Measurements from ENCODE around the gene DSG1. TPM values are rescaled to one million over a fixed set of nuclear protein-coding genes. Genes with fewer than 3 reads are reported as not detected.

DSG1 gene
- total and polyA plus RNA-seq, 7 donors: not detected

- intact Hi-C loops (cut with DNase I): no loop called here
- DNase-seq: no peak
- no peaks in the 10 kb centered on the region for H3K27me3 ChIP-seq
- no peak overlapping the region for H3K4me3 ChIP-seq
- peaks cover 0 to 10% (median 0%) of the 10 kb centered on the region in 4 donors for H3K4me1 ChIP-seq
- 7 to 25% methylated on average over 6 of the region's 6 CpGs for WGBS, 2 donors
- H3K36me3 ChIP-seq: no peaks in the 10 kb centered on the region
- no peak for TF ChIP-seq POLR2AphosphoS5 (IDR thresholded peaks at IDR 0.05)
- no peak for TF ChIP-seq POLR2A (IDR thresholded peaks at IDR 0.05)
- TF ChIP-seq, protein P1, sequence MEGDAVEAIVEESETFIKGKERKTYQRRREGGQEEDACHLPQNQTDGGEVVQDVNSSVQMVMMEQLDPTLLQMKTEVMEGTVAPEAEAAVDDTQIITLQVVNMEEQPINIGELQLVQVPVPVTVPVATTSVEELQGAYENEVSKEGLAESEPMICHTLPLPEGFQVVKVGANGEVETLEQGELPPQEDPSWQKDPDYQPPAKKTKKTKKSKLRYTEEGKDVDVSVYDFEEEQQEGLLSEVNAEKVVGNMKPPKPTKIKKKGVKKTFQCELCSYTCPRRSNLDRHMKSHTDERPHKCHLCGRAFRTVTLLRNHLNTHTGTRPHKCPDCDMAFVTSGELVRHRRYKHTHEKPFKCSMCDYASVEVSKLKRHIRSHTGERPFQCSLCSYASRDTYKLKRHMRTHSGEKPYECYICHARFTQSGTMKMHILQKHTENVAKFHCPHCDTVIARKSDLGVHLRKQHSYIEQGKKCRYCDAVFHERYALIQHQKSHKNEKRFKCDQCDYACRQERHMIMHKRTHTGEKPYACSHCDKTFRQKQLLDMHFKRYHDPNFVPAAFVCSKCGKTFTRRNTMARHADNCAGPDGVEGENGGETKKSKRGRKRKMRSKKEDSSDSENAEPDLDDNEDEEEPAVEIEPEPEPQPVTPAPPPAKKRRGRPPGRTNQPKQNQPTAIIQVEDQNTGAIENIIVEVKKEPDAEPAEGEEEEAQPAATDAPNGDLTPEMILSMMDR (IDR thresholded peaks at IDR 0.05): no peak
- TF ChIP-seq EP300 (IDR thresholded peaks at IDR 0.05): no peak
- H3K9me3 ChIP-seq: no peaks in the 10 kb centered on the region
- no peak overlapping the region for H3K27ac ChIP-seq
These were observed 81.5 kb downstream of the DSG1 start for GRCh38 chr18:31399306-31400032.

DNA sequence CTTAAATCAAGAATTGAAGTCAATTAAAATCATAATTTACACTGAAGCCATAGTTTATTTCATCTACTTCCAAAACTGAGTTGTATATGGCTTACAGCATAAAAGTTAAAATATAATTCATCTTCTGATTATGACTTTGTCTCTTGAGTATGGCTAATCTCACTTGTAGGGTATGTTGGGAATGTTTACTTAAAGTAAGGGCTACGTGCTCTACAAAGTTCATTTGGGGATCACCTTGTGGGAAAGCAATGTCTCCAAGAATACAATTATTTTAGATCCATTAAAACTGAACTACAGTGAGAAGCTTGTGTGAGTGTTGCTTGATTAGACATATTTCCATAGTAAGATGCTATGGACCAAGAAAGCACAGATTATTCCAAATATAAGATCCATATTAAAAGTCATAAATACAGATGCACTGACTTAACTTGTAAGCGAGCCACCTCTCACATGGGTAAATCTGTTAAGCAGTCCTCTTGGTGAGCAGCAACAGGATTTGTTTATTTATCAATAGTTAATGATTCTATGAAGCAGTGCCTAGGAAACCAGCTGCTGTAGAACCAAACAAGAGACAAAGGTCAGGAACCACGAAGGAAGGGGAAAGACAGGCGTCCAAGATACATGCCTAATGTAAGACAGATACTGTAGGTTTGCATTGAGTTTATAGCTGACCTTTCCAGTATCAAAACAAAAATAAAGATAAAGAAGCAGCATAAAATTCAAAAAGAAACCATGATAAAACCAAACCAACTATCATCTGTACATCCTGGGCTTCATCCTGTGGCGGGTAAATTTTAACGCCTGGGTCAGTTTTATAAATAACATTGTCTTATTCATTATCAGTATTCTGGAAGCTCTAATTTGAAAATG, 83.4 kb downstream of the DSG1 start:
- Histone ChIP-seq H3K4me1 (peaks cover 0 to 10% (median 0%) of the 10 kb centered on the region in 4 donors), H3K27ac (no peak overlapping the region), H3K4me3 (no peak overlapping the region), H3K27me3 (no peaks in the 10 kb centered on the region), H3K36me3 (no peaks in the 10 kb centered on the region), H3K9me3 (no peaks in the 10 kb centered on the region)
- WGBS, 2 donors: 13 to 53% methylated on average over 6 of the region's 6 CpGs
- no peak for DNase-seq
- TF ChIP-seq, protein P1 (IDR thresholded peaks at IDR 0.05): no peak
- TF ChIP-seq POLR2AphosphoS5 (IDR thresholded peaks at IDR 0.05) (no peak), EP300 (IDR thresholded peaks at IDR 0.05) (no peak), POLR2A (IDR thresholded peaks at IDR 0.05) (no peak)
- intact Hi-C loops (cut with DNase I): no loop called here

DNA sequence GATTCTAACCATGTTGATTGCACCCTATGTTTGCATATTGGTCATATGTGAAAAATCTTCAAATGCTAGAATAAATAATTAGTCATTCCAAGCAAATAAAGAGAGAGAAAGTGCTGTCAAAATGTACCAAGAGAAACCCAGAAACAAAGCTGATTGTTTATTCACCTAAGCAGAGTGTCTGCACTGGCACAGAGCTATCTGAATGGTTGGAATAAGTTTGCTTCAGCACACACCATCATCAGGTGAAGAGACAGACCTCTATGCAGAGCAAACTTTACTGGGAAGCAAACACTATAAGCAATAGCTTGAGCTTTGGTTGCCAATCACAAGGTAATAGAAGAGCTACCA, 84.0 kb downstream of the DSG1 start:
- no peaks in the 10 kb centered on the region for H3K36me3 ChIP-seq
- peaks cover 0 to 8% (median 0%) of the 10 kb centered on the region in 4 donors for H3K4me1 ChIP-seq
- H3K9me3 ChIP-seq: no peaks in the 10 kb centered on the region
- TF ChIP-seq EP300 (IDR thresholded peaks at IDR 0.05) (no peak), POLR2A (IDR thresholded peaks at IDR 0.05) (no peak), POLR2AphosphoS5 (IDR thresholded peaks at IDR 0.05) (no peak)
- TF ChIP-seq, protein P1 (IDR thresholded peaks at IDR 0.05): no peak
- intact Hi-C loops (cut with DNase I): no loop called here
- no peak overlapping the region for H3K4me3 ChIP-seq
- DNase-seq: no peak
- H3K27me3 ChIP-seq: no peaks in the 10 kb centered on the region
- H3K27ac ChIP-seq: no peak overlapping the region

- TF ChIP-seq, protein P1 (IDR thresholded peaks at IDR 0.05): no peak
- TF ChIP-seq EP300 (IDR thresholded peaks at IDR 0.05) (no peak), POLR2A (IDR thresholded peaks at IDR 0.05) (no peak)
- no peak for DNase-seq
- H3K4me1 ChIP-seq: peaks cover 0 to 6% (median 0%) of the 10 kb centered on the region in 4 donors
- no peaks in the 10 kb centered on the region for H3K9me3 ChIP-seq
- WGBS, 2 donors: 80 to 81% methylated on average over 2 of the region's 2 CpGs
- no peaks in the 10 kb centered on the region for H3K36me3 ChIP-seq
- H3K4me3 ChIP-seq: no peak overlapping the region
- H3K27ac ChIP-seq: no peak overlapping the region
- H3K27me3 ChIP-seq: no peaks in the 10 kb centered on the region
- intact Hi-C loops (cut with DNase I): no loop called here
These were observed 85.4 kb downstream of the DSG1 start for GRCh38 chr18:31403409-31403808.

Small RNA genes lying within 50 kb of the gene (small RNA-seq; reads per million reads assigned to genes)
- gene RF00019 (0 reads per million in 3 donors), gene RNU6-167P (0 reads per million in 3 donors)

Other genes starting within 250 kb of the DSG1 start
- gene DSC2, start 215.7 kb upstream of the DSG1 start, total RNA-seq: 1 to 10 TPM; 1.9 to 3.3 (median 2.4) TPM
- 10 to 100 TPM; 10.8 to 42.1 (median 17.1) TPM for gene DSC2, start 215.7 kb upstream of the DSG1 start, polyA plus RNA-seq
- gene DSC1, start 155.3 kb upstream of the DSG1 start, total RNA-seq: not detected
- under 1 TPM in 1 of 3 donors, not detected in 2; 0.09 TPM for gene DSC1, start 155.3 kb upstream of the DSG1 start, polyA plus RNA-seq
- not detected for gene DSG4, start 58.6 kb downstream of the DSG1 start, total RNA-seq
- under 1 TPM in 1 of 3 donors, not detected in 2; 0.09 TPM for gene DSG4, start 58.6 kb downstream of the DSG1 start, polyA plus RNA-seq
- not detected for gene DSG3, start 129.6 kb downstream of the DSG1 start, total RNA-seq
- gene DSG3, start 129.6 kb downstream of the DSG1 start, polyA plus RNA-seq: 1 to 10 TPM in 1 of 3 donors, under 1 TPM in 1, not detected in 1; under 0.01 to 1.1 TPM
- 1 to 10 TPM; 1.8 to 3.6 (median 2.4) TPM for gene DSG2, start 180.0 kb downstream of the DSG1 start, total RNA-seq
- gene DSG2, start 180.0 kb downstream of the DSG1 start, polyA plus RNA-seq: 10 to 100 TPM; 16.2 to 92.4 (median 21.5) TPM